Activated T-cell treated with anti-CD3 and anti-CD28 coated beads, Interleukin-2, amount 50 U/mL, for 72 hours (primary cell): ENCODE measurements around the gene EDNRA. TPM values are rescaled to one million over a fixed set of nuclear protein-coding genes. Genes with fewer than 3 reads are reported as not detected.

ENCODE experiments used
- ATAC-seq, 2 donors: fragments of 150-1000 bp; cut with Tn5 transposase; replicated peaks in 1 of 2; 2 replicates each; pipeline ENCODE4 v1.10.0; 2021; ENCODE audit warnings: moderate library complexity in 2 of 2, mild to moderate bottlenecking in 1 of 2
- DNase-seq, 2 donors: peaks; one replicate each; pipeline ENCODE4 v3.0.0; 2021 to 2022; ENCODE audit warnings: mixed read lengths in 1 of 2
- H3K27ac Mint-ChIP-seq: one replicate; pipeline ENCODE4 v1.8.0; 2022; ENCODE audit warnings: mild to moderate bottlenecking, moderate library complexity, mixed read lengths
- H3K27me3 Mint-ChIP-seq: one replicate; pipeline ENCODE4 v1.8.0; 2022; ENCODE audit warnings: low read depth, mixed read lengths
- H3K36me3 Mint-ChIP-seq, 2 donors: one replicate each; pipeline ENCODE4 v1.8.0; 2022; ENCODE audit warnings: mixed read lengths in 2 of 2, mild to moderate bottlenecking in 1 of 2; ENCODE audit not compliant: insufficient read depth in 2 of 2
- H3K4me1 Mint-ChIP-seq: one replicate; pipeline ENCODE4 v1.8.0; 2022; ENCODE audit warnings: low read depth, mixed read lengths
- H3K4me3 Mint-ChIP-seq, 2 donors: one replicate each; pipeline ENCODE4 v1.8.0; 2022; ENCODE audit warnings: mild to moderate bottlenecking in 2 of 2, mixed read lengths in 2 of 2, moderate library complexity in 2 of 2
- H3K9me3 Mint-ChIP-seq, 2 donors: one replicate each; pipeline ENCODE4 v1.8.0; 2022; ENCODE audit warnings: mixed read lengths in 2 of 2
- total RNA-seq, 2 donors: library from RNA; stranded (reverse); gene quantifications; one replicate each; pipeline ENCODE4 v1.2.3, GENCODE V29; 2022

Gene EDNRA
- total RNA-seq, 2 donors from 2014 or later: 0.34 to 0.69 TPM

DNA sequence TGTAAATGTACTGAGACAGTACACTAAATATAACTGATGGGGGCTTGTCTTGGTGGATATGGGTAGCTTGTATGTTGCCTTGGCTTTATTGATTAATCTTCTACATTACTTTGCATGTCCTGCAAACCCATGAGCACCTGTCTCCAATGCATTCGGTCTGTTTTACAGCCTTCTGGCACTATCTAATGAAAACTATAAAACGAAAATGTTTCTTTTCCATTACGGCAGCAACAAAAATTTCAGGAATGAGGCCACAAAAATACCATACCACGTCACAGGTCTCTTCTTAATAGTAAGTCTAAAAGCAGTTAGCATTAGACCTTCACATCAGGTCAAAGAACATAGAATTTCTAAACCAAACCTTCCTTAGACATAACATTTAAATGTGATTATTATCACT is 49.8 kb downstream of the EDNRA start:
- Mint-ChIP-seq H3K9me3 (no peaks in the 10 kb centered on the region), H3K27me3 (peaks cover 8% of the 10 kb centered on the region), H3K36me3 (no peaks in the 10 kb centered on the region), H3K4me1 (no peaks in the 10 kb centered on the region), H3K27ac (no peak overlapping the region), H3K4me3 (no peak overlapping the region)
- DNase-seq (no peak), ATAC-seq (no peak)

DNA sequence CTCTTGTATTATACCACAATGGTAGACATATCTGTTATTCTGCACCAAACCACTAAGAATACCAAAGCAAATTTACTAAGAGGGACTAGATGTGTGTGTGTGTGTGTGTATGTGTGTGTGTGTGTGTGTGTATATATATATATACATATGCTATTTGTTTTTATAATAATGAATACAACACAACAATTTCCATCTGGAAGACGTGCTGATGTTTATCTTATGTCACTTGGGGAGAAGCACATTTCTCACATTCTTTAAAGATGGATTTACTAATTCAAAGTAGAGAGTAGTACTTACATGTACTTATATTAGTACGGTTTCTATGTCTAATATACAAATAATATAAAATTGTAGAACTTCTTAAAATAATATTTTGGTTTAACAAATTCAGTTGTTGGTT is 52.0 kb downstream of the EDNRA start:
- peaks cover 15% of the 10 kb centered on the region for H3K27me3 Mint-ChIP-seq
- no peak overlapping the region for H3K27ac Mint-ChIP-seq
- ATAC-seq: no peak
- H3K4me3 Mint-ChIP-seq: no peak overlapping the region
- H3K9me3 Mint-ChIP-seq: no peaks in the 10 kb centered on the region
- H3K36me3 Mint-ChIP-seq: no peaks in the 10 kb centered on the region
- no peak for DNase-seq
- H3K4me1 Mint-ChIP-seq: no peaks in the 10 kb centered on the region

DNA sequence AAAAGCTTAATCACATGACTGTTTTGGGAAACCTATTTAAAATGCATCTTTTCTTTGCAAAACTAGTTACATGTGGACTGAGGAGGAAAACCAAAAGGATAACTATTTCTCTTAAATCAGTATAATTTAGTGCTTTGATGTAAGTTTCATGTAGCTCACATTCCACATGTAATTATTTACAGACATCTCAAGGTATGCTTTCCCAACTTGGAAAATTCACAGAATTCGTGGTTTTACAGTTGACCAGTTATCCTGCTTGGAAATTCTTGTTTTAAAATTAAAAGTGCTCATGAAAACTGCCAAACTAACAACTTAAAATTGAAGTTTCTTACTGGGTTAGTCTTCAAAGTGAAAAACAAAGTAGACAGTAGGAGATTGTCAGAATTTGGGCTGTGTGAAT is 52.4 kb downstream of the EDNRA start:
- Mint-ChIP-seq H3K4me1 (no peaks in the 10 kb centered on the region), H3K4me3 (no peak overlapping the region), H3K27me3 (peaks cover 15% of the 10 kb centered on the region), H3K27ac (no peak overlapping the region), H3K9me3 (no peaks in the 10 kb centered on the region), H3K36me3 (no peaks in the 10 kb centered on the region)
- DNase-seq: no peak
- ATAC-seq: no peak

DNA sequence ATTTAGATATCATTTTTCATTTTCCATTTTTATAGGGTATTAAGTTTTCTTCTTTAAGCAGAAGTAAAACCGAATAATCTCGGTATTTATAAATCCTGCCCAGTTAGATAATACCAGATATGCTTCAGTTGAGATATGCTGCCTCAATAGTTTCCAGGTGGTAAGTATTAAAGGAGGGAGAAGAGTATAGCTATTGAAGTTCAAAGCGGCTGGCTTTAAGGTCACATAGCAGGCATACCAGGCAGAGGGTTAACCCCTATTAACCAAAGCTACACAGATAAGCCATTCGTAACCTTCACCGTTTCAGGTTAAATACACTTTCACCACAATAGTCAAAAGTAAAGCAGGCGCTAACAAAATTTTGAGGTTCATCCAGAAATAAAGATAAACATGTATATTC is 54.2 kb downstream of the EDNRA start:
- Mint-ChIP-seq H3K4me3 (no peak overlapping the region), H3K4me1 (no peaks in the 10 kb centered on the region), H3K9me3 (no peaks in the 10 kb centered on the region), H3K27me3 (peaks cover 22% of the 10 kb centered on the region), H3K27ac (no peak overlapping the region), H3K36me3 (no peaks in the 10 kb centered on the region)
- ATAC-seq (no peak), DNase-seq (no peak)

DNA sequence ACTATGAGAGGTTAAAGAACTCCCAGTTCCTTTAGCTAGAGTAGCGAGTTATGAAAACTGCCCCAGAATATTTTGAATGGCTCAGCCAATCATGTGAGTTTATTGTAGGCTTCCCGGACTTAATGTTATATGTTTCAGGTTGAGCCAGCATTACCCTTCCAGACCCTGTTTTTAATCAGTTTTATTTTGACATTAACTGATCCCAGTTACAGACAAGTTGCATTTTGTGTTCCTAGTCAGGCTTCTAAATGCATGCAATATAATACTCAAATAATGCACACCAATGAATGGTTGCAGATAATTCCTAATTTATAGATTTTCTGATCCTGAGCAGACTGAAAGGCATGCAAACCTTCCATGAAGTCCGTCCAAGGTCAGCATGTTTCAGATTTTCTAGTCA is 57.8 kb downstream of the EDNRA start:
- ATAC-seq: no peak
- H3K27me3 Mint-ChIP-seq: peaks cover 27% of the 10 kb centered on the region
- no peaks in the 10 kb centered on the region for H3K4me1 Mint-ChIP-seq
- H3K36me3 Mint-ChIP-seq: no peaks in the 10 kb centered on the region
- DNase-seq: no peak
- H3K4me3 Mint-ChIP-seq: no peak overlapping the region
- H3K9me3 Mint-ChIP-seq: no peaks in the 10 kb centered on the region
- H3K27ac Mint-ChIP-seq: no peak overlapping the region

DNA sequence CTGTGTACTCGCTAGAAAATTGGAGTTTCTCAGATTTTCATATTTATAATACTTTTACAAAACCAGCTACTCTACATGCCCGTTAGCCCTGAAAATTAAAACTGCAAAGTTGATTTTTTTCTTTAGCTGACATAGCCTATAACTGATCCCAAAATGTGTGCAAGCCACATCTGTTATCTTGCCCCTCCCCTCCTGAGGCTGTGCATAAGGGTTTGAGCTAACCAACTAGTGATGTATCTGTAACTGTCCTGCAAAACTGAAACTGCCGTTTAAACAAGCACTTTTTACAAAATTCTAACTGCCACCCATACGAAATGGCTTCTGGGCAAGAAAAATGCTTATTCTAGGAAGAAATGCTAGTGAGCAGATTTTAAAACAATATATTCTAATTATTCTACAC is 59.1 kb downstream of the EDNRA start:
- no peak for ATAC-seq
- peaks cover 27% of the 10 kb centered on the region for H3K27me3 Mint-ChIP-seq
- H3K36me3 Mint-ChIP-seq: no peaks in the 10 kb centered on the region
- no peak overlapping the region for H3K4me3 Mint-ChIP-seq
- no peak overlapping the region for H3K27ac Mint-ChIP-seq
- H3K9me3 Mint-ChIP-seq: no peaks in the 10 kb centered on the region
- no peak for DNase-seq
- H3K4me1 Mint-ChIP-seq: no peaks in the 10 kb centered on the region

DNA sequence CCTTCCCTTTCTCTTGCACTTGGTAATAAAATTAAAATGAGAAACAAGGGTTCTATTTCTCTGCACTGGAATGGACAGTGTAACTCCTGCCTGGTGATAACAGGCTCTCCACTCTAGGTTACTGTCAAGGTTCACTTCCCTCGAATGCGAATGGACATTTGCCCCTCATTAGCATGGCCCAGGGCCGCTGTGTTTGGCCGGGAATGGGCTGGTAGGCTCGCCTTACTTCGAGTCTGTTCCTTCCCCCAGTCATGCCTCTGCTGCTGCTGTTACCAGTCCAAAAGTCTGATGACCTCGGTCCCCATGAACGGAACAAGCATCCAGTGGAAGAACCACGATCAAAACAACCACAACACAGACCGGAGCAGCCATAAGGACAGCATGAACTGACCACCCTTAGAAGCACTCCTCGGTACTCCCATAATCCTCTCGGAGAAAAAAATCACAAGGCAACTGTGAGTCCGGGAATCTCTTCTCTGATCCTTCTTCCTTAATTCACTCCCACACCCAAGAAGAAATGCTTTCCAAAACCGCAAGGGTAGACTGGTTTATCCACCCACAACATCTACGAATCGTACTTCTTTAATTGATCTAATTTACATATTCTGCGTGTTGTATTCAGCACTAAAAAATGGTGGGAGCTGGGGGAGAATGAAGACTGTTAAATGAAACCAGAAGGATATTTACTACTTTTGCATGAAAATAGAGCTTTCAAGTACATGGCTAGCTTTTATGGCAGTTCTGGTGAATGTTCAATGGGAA is 61.5 kb downstream of the EDNRA start:
- DNase-seq (no peak), ATAC-seq (no peak)
- Mint-ChIP-seq H3K27ac (no peak overlapping the region), H3K4me1 (no peaks in the 10 kb centered on the region), H3K36me3 (no peaks in the 10 kb centered on the region), H3K27me3 (peaks cover 21% of the 10 kb centered on the region), H3K4me3 (no peak overlapping the region), H3K9me3 (no peaks in the 10 kb centered on the region)

DNA sequence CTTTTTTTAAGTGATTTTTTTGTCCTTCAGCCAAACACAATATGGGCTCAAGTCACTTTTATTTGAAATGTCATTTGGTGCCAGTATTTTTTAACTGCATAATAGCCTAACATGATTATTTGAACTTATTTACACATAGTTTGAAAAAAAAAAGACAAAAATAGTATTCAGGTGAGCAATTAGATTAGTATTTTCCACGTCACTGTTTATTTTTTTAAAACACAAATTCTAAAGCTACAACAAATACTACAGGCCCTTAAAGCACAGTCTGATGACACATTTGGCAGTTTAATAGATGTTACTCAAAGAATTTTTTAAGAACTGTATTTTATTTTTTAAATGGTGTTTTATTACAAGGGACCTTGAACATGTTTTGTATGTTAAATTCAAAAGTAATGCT is 62.1 kb downstream of the EDNRA start:
- Mint-ChIP-seq H3K27ac (no peak overlapping the region), H3K9me3 (no peaks in the 10 kb centered on the region), H3K27me3 (peaks cover 21% of the 10 kb centered on the region), H3K36me3 (no peaks in the 10 kb centered on the region), H3K4me3 (no peak overlapping the region), H3K4me1 (no peaks in the 10 kb centered on the region)
- ATAC-seq (no peak), DNase-seq (no peak)

DNA sequence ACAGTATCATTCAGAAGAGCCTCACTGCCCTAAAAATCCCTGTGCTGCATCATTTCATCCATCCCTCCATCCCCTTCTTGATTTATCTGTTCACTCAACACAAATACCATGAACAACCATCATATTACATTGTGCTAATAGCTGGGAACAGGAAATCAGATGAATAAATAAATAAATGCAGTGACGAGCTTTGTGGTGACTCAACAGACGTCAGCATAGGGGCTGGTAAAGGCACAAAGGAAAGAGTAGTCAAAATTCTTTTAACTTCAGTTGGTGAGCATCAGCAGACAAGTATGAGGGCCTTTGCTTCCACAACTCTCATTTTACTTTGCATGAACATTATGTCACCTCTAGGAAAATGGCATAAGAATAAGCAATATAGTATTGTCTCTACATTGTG is 65.5 kb downstream of the EDNRA start:
- Mint-ChIP-seq H3K27ac (no peak overlapping the region), H3K4me1 (peaks cover 9% of the 10 kb centered on the region), H3K27me3 (peaks cover 3% of the 10 kb centered on the region), H3K9me3 (peaks cover 0 to 1% of the 10 kb centered on the region in 2 donors), H3K36me3 (peaks cover 0 to 2% of the 10 kb centered on the region in 2 donors), H3K4me3 (no peak overlapping the region)
- DNase-seq: no peak
- ATAC-seq: no peak

DNA sequence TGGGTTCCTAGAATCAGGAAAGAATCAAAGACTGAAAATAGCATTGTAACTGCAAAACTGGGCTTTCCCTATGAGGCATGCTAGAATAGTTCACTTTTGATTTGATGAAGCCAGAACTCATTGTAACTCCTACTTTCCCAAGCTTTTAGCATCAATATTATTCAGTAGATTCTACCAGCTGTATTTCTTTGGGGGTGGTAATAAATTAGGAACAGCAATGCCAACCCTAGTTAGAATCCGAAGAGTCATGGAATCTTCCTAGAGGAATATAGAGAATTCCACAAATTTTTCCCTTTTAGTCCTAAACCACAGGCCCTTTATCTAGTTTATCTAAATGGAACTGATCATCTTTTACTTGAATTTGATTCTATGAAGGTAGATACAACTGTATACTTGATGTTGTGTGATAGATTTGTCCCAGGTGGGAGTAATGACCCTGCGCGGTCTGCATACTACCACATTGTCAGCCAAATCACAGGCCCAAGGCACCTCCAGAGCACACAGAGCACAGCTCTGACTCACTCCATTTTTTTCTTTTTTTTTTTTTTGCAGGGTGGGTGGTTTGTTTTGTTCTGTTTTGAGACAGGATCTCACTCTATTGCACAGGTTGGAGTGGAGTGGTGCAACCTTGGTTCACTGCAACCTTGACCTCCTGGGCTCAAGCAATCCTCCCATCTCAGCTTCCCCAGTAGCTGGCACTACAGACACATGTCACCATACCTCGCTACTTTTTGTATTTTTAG is 66.6 kb downstream of the EDNRA start:
- peak; percentile 66 to 85 for ATAC-seq
- Mint-ChIP-seq H3K27me3 (no peaks in the 10 kb centered on the region), H3K4me1 (peaks cover 9% of the 10 kb centered on the region), H3K27ac (no peak overlapping the region), H3K9me3 (peaks cover 0 to 5% of the 10 kb centered on the region in 2 donors), H3K36me3 (peaks cover 1 to 2% of the 10 kb centered on the region in 2 donors), H3K4me3 (peak overlapping the region in 1 of 2 donors; percentile 26)
- peak; percentile 1 to 5 for DNase-seq

DNA sequence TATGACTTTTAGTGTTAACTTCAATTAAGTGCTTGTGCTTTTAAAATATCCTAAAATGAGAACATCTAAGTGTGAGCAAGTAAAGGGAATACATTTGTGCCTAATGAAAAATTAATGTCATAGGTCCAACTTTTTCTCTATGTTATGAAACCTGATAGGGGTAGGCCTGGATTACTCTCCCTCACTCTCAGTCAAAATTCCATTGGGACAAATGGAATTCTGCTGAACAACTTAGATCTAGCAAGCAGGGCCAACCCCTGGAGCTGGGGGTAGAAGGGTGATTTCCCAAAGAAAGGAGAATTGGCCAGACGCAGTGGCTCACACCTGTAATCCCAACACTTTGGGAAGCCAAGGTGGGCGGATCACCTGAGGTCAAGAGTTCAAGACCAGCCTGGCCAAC is 67.4 kb downstream of the EDNRA start:
- DNase-seq: no peak
- Mint-ChIP-seq H3K4me3 (no peak overlapping the region), H3K27ac (no peak overlapping the region), H3K4me1 (peaks cover 9% of the 10 kb centered on the region), H3K36me3 (peaks cover 1 to 2% of the 10 kb centered on the region in 2 donors), H3K9me3 (peaks cover under 1 to 5% of the 10 kb centered on the region in 2 donors), H3K27me3 (peaks cover 2% of the 10 kb centered on the region)
- no peak for ATAC-seq

DNA sequence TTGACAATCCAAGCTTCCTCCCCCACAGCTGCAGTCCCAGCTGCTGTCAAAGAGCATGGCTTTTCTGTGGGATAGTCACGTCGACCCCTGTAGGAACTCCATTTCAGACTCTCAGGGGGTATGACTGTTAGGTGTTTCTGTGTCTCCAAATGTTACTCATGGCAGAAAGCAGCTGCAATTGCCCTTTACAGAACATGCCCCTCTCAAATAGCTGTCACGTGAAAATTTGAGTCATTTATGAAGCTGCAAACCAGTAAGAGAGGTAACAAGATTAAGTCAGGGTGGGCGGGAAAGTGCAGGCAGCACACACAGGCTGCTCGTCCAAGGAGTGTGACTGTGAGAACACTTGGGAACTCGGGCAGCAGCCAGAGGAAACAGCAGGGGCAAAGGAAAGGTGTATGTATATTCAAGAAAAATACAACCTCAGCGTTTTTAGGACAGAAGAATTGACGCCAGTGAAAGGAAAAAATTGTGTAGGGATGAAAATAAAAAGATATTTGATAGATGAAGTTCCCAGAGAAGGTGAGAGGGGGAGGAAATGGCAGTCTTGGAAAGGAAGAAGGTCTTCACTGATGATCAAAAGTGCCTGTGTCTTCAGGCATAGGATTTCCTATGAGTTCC is 69.8 kb downstream of the EDNRA start:
- Mint-ChIP-seq H3K27me3 (peaks cover 9% of the 10 kb centered on the region), H3K36me3 (peaks cover 2 to 3% of the 10 kb centered on the region in 2 donors), H3K9me3 (peaks cover 2 to 6% of the 10 kb centered on the region in 2 donors), H3K4me1 (peaks cover 9% of the 10 kb centered on the region), H3K27ac (no peak overlapping the region), H3K4me3 (peak overlapping the region; percentile 11 to 41)
- DNase-seq (peak in 1 of 2 donors; percentile 1), ATAC-seq (peak; percentile 45 to 65)

DNA sequence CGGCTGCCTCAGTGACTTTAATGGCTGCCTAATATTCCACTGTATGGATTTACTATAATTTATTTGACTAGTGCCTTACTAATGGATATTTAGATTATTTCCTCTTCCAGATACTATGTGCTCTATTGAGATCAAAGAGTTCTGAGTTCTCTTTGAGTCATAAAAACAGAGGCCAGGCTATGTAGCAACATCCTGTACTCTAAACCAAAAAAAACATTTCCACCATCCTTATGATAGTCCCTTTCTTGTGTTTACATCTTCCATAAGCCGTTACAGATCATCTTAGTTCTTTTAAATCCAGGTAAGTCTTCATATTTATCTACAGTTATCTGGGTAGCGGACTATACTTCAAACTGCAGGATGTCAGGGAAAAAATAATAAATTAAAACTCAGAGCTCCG is 79.7 kb downstream of the EDNRA start:
- Mint-ChIP-seq H3K27me3 (peaks cover 10% of the 10 kb centered on the region), H3K4me1 (no peaks in the 10 kb centered on the region), H3K36me3 (no peaks in the 10 kb centered on the region), H3K9me3 (no peaks in the 10 kb centered on the region), H3K27ac (no peak overlapping the region), H3K4me3 (no peak overlapping the region)
- ATAC-seq (no peak), DNase-seq (no peak)
